HG03066 (cell line): ENCODE results near the gene DHX34.
A peak's percentile ranks its signal among the peaks of the same experiment; 100 is the strongest.
"Not testable (repeated sequence)": the region's sequence is repeated elsewhere in the genome, so short reads cannot be mapped to it uniquely, and the experiment has no call there.

Experiments used
- ATAC-seq: cut with Tn5 transposase; IDR thresholded peaks from one replicate; pipeline ENCODE4 v1.9.1; 2021; ENCODE audit warnings: low read depth; ENCODE audit not compliant: unreplicated experiment

The DHX34 gene, protein sequence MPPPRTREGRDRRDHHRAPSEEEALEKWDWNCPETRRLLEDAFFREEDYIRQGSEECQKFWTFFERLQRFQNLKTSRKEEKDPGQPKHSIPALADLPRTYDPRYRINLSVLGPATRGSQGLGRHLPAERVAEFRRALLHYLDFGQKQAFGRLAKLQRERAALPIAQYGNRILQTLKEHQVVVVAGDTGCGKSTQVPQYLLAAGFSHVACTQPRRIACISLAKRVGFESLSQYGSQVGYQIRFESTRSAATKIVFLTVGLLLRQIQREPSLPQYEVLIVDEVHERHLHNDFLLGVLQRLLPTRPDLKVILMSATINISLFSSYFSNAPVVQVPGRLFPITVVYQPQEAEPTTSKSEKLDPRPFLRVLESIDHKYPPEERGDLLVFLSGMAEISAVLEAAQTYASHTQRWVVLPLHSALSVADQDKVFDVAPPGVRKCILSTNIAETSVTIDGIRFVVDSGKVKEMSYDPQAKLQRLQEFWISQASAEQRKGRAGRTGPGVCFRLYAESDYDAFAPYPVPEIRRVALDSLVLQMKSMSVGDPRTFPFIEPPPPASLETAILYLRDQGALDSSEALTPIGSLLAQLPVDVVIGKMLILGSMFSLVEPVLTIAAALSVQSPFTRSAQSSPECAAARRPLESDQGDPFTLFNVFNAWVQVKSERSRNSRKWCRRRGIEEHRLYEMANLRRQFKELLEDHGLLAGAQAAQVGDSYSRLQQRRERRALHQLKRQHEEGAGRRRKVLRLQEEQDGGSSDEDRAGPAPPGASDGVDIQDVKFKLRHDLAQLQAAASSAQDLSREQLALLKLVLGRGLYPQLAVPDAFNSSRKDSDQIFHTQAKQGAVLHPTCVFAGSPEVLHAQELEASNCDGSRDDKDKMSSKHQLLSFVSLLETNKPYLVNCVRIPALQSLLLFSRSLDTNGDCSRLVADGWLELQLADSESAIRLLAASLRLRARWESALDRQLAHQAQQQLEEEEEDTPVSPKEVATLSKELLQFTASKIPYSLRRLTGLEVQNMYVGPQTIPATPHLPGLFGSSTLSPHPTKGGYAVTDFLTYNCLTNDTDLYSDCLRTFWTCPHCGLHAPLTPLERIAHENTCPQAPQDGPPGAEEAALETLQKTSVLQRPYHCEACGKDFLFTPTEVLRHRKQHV

DNA sequence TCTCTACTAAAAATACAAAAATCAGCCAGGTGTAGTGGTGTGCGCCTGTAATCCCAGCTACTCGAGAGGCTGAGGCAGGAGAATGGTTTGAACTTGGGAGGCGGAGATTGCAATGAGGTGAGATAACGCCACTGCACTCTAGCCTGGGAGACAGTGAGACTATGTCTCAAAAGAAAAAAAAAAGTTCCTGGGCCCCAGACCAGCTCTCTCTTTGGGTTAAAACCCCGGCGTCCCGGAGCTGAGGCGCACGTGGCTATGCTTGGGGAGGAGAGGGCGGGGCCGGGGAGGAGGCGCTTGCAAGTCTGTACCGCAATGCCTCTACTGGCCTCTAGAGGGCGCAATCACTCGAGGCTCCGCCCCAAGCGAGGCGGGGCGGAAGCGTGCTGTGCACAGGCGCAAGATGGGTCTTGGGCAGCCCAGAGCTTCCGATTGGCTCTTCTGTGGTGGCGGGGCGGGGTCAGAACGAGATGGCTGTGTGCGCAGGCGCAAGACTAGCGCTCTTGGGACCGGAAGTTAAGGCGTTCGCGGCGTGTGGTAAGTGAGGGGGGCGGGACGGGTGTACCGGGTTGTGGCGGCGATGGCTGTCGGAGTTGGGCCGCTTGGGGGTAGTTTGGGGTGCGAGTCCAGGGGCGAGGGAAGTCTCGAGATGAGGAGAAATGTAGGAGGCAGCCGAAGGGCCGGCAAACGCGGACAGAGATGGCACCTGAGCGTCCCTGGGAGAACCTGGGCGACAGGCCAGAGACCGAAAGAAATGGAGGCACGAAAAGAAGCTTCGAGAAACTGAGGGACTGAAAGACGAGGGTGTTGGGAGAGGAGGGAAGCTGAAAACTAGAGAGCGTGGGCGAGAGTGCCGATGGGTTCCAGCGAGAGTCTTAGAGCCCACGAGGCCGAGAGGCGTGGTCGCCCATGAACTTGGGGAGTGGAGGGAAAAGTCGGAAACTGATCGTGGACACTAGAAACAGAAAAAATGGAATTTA is at the start of gene DHX34:
DHX34 (plus strand) TSS at position 497 of the 977 bp plus-strand sequence. CDS start 3,716 bp downstream, outside the sequence.
- peak; percentile 94 for ATAC-seq

DNA sequence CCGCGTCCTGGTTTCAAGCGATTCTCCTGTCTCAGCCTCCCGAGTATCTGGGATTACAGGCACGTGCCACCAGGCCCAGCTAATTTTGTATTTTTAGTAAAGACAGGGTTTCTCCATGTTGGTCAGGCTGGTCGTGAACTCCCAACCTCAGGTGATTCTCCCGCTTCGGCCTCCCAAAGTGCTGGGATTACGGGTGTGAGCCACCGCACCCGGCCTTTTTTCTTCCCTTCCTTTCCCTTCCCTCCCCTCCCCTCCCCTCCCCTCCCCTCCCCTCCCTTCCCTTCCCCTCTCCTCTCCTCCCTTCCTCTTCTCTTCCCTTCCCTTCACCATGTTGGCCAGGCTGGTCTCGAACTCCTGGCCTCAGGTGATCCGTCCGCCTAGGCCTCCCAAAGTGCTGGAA is 48.2 kb upstream of the DHX34 start:
- not testable (repeated sequence) for ATAC-seq

DNA sequence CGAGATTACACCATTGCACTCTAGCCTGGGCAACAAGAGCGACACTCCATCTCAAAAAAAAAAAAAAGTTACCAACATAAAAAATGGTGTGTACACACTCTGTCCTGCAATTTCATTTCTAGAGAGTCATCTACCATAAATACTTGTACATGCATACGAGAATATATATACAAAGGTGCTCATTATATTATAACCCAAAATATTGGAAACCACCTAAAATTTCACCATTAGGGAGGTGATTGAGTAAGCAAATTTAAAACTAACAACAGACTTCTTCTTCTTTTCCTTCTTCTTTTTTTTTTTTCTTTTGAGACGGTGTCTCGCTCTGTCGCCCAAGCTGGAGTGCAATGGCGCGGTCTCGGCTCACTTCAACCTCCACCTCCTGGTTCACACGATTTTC is 46.9 kb upstream of the DHX34 start:
- no peak for ATAC-seq

DNA sequence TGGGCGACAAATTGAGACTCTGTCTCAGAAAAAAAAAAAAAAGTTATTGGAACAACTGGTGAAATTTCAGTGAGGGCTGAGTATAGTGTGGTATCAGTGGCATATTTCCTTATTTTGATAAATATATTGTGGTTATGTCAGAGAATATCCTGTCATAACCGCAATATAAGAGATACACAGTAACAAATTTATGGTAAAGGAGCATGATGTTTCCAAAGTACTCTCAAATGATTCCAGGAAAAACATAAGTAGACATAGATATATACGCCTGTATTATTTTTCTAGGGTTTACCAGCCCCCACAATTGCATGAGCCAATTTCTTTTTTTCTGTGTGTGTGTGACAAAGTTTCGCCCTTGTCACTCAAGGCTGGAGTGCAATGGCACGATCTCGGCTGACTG is 45.1 kb upstream of the DHX34 start:
- no peak for ATAC-seq

DNA sequence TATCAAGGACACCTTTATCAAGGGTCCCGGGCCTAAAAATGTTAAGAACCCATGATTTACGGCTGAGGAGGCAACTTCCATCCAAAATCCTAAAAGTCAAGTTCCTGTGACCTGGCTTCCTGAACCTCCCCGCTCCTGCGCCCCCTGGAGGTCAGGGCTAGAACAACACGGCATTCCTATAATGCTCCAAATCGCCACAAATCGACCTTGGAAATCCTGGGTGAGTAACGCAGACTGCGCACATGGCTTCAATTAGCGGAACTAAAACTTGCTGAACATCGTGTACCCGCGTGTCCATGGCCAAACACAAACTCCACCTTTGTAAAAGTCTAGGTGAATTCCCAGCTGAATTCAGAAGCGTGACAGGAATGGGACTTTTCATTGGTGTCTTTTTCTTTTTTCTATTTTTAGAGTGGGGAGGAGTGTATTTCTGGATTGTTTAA is 43.8 kb upstream of the DHX34 start:
- no peak for ATAC-seq

DNA sequence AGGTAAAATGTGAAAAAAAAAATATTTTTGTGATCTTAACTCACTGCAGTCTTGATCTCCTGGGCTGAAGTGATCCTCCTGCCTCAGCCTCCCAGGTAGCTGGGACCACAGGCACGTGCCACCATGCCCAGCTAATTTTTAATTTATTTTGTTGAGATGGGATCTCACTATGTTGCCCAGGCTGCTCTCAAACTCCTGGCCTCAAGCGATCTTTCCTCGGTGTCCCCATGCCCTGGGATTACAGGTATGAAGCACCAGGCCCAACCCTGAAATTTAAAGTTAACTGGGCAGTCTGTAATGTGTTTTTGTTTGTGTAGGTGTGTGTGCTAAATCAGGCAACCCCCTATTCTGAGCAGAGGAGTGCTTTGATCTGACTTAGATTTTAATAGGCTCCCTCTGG is 42.8 kb upstream of the DHX34 start:
- no peak for ATAC-seq

DNA sequence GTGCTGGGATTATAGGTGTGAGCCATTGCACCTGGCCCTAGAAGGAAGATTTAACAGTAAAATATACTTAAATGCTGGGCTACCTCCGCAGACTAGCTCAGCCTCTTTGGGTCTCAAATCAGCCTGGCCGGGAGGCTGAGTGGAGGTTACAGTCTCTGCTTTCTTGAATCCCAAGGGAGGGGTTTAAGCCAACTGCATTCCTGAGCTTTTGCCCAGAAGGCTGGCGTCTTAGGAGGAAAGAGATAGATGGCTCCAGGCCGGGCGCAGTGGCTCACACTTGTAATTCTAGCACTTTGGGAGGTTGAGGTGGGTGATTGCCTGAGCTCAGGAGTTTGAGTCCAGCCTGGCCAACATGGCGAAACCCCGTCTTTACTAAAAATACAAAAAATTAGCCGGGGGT is 40.1 kb upstream of the DHX34 start:
- ATAC-seq: no peak

DNA sequence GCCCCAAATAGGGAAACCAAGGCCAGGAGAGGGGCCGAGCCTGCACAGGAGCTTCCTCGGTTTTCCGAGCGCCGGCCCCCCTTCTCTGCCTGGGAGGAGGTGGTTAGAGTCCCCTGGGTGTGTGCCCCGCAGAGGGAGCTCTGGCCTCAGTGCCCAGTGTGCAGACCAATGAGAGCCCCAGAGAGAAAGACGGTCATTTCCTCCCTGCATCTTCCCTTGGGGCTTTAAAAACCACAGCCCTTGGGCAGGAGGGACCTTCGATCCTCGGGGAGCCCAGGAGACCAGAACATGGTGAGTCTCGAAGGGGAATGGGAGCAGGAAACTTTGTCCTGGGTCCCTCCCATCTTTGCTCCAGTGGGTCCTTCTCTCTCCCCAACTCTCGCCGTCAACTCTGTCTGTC is 39.5 kb upstream of the DHX34 start, which contains the start of gene C5AR1:
C5AR1 (plus strand) TSS at position 254 of the 400 bp plus-strand sequence; CDS start at position 289, 35 bp downstream.
- no peak for ATAC-seq

DNA sequence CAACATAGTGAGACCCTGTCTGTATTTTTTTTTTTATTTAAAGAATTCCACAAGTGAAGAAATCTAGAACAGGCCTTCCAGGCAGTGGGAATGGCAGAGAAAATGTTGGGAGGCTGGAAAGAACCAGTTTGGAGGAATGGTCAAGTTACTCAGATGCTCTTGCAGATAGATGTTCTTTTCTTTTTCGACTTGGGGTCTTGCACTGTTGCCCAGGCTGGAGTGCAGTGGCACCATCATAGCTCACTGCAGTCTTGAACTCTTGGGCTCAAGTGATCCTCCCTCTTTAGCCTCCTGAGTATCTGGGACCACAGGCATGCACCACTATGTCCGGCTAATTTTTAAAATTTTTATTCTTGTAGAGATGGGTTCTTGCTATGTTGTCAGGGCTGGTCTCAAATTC is 38.8 kb upstream of the DHX34 start:
- ATAC-seq: no peak

DNA sequence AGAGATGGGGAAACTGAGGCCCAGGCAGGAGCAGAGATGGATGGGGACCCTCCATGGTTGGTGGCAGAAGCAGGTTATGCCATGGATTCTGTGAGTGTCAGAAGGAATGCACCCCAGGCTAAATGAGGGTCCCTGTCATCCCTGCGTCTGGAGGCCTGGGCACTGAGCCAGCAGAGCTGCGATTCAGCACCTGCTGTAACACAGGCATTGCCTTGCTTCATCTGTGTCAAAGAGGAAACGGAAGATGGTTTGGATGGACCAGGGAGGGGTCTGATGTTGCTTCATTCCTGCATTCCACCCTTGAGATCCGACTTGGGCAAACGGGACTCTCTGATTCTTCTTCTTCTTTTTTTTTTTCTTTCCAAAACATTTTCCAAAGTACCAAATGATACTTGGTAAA is 38.3 kb upstream of the DHX34 start:
- ATAC-seq: no peak

DNA sequence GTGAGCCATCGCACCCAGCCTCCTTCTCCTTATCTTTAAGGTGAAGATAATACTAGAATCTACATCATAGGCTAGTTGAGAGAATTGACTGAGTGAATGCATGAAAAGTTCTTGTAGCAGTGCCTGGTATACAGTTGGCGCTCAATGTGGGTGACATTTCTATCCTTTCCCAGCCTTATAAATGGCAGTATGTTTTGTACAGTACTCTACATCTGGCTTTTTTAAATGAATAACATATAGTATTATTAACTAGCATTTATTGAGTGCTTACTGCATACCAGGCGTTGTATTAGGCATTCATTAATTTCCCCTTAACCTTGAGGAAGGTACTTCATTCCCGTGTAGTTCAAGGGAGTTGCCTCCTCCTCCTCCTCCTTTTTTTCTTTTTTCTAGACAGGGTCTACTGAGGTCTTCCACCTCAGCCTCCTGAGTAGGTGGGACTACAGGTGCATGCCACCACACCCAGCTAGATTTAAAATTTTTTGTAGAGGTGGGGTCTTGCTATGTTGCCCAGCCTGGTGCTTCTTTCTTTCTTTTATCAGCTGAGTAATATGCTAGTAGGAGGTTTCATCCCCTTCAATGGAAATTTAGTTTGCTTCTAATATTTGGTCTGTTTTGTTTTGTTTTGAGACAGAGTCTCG is 36.6 kb upstream of the DHX34 start:
- ATAC-seq: no peak

DNA sequence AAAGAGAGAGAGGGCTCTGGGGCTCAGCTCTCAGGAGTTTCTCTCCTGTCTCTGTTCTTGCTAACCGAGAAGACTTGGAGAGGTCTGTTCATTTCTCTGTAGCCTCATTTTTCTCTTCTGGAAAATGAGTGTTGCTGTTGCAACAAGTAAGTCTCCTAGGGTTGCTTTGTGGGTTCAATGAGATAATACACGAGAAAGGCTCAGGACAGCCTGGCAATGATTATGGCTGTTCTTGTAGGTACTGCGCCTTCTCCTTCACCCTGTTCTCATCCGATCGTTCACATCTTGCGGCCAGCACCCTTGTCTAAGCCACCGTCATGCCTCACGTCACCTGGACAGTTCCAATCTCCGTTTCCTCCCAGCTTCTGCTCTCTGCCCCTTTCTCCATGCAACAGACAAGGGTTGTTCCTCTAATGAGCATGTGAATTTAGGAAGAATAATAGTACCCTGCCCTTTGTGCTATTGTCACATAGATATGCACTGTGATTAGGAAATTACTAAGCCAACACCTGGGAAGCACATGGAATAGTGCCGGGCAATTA is 35.3 kb upstream of the DHX34 start:
- no peak for ATAC-seq

DNA sequence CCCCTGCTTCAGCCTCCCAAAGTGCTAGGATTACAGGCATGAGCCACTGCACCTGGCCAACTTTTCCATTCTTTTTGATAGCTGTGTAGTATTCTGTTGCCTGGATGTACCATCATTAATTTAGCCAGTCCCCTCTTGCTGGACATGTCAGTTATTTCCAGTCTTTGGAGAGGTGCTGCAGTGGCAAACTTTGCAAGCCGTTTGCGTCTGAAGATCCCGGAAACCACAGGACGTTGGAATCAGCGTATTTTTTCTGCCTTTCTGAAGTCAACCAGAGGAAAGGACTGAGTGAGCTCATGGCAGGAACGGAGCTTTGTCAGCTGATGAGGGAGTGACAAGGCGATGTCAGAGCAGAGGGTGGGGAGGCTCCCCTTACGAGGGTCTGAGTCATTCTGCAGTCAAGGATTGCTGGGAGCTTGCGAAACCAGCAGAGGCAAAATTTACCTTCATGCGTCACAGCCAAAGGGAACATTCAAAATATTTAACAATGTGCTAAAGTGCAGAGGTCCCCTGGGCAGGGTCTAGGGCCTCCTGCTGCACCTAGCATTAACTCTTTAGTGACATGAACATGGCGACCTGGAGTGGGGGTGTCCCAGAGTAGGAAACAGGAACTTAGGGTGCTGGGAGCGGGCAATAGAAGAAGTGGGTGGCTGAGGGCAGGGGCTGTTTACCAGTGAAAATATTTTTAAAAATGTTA is 33.8 kb upstream of the DHX34 start:
- no peak for ATAC-seq

DNA sequence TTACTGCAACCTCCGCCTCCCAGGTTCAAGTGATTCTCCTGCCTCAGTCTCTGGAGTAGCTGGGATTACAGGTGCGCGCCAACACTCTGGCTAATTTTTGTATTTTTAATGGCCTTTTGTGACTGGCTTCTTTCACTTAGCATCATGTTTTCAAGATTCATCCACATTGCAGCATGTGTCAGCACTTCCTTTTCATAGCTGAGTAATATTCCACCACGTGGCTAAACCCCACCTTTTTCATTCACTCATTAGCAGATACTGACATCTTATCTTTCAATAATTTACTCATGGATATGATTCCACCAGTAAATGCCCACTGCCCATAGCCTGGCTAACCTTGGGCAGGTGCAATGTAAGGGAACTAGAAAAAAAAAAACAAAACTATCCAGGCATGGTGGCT is 32.6 kb upstream of the DHX34 start:
- ATAC-seq: no peak

DNA sequence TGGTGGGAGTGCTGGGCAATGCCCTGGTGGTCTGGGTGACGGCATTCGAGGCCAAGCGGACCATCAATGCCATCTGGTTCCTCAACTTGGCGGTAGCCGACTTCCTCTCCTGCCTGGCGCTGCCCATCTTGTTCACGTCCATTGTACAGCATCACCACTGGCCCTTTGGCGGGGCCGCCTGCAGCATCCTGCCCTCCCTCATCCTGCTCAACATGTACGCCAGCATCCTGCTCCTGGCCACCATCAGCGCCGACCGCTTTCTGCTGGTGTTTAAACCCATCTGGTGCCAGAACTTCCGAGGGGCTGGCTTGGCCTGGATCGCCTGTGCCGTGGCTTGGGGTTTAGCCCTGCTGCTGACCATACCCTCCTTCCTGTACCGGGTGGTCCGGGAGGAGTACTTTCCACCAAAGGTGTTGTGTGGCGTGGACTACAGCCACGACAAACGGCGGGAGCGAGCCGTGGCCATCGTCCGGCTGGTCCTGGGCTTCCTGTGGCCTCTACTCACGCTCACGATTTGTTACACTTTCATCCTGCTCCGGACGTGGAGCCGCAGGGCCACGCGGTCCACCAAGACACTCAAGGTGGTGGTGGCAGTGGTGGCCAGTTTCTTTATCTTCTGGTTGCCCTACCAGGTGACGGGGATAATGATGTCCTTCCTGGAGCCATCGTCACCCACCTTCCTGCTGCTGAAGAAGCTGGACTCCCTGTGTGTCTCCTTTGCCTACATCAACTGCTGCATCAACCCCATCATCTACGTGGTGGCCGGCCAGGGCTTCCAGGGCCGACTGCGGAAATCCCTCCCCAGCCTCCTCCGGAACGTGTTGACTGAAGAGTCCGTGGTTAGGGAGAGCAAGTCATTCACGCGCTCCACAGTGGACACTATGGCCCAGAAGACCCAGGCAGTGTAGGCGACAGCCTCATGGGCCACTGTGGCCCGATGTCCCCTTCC is 28.9 kb upstream of the DHX34 start:
- no peak for ATAC-seq

DNA sequence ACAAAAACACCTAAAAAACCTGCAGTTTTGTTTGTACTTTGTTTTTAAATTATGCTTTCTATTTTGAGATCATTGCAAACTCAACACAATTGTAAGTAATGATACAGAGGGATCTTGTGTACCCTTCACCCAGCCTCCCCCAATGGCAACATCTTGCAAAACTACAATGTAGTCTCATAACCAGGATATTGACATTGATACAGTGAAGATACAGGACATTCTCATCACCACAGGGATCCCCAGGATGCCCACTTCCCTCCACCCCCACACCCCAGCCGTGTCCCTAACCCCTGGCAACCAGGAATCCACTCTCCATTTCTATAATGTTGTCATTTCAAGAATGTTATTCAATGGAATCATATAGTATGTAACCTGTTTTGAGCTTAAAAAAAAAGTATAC is 27.5 kb upstream of the DHX34 start:
- no peak for ATAC-seq

DNA sequence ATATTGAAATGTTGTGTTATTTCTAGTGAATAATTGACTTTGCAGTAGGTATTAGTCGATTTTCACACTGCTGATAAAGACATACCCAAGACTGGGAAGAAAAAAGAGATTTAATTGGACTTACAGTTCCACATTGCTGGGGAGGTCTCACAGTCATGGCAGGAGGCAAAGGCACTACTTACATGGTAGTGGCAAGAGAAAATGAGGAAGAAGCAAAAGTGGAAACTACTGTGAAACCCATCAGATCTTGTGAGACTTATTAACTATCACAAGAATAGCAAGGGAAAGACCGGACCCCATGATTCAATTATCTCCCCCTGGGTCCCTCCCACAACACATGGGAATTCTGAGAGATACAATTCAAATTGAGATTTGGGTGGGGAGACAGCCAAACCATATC is 27.1 kb upstream of the DHX34 start:
- ATAC-seq: no peak
